GM18907 (cell line): ENCODE measurements around the gene TRPM2.

ENCODE experiments used
- ATAC-seq: cut with Tn5 transposase; IDR thresholded peaks from one replicate; pipeline ENCODE4 v1.9.1; 2021; ENCODE audit warnings: mild to moderate bottlenecking, moderate library complexity; ENCODE audit not compliant: unreplicated experiment

The TRPM2 gene

DNA sequence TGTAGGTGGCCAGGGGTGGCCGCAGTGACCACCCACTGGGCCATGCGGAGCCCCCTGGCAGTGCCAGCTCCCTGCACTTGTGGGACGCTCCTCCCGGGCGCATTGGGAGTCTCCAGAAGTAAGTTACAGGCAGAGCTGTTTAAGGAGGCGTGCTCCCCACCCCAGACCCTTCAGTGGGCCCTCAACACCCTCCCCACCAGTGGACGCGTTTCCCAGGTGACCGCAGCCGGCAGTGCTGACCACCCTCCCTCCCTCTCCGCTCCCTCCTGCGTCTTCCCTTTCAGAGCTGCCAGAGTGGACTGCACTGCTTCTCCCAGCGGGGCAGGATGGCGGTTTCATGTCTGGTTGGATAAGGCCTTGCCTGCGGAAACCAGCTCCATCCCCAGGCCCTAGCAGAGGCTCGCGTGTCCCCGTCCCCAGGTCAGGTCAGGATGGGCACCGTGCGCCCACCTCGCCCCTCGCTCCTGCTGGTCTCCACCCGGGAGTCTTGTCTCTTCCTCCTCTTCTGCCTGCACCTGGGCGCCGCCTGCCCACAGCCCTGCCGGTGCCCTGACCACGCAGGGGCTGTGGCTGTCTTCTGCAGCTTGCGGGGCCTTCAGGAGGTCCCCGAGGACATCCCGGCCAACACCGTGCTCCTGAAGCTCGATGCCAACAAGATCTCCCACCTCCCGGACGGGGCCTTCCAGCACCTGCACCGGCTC lies 102.9 kb downstream of the TRPM2 start:
- no peak for ATAC-seq

GRCh38 chr21:44456915-44457736 lies 103.7 kb downstream of the TRPM2 start:
- no peak for ATAC-seq

DNA sequence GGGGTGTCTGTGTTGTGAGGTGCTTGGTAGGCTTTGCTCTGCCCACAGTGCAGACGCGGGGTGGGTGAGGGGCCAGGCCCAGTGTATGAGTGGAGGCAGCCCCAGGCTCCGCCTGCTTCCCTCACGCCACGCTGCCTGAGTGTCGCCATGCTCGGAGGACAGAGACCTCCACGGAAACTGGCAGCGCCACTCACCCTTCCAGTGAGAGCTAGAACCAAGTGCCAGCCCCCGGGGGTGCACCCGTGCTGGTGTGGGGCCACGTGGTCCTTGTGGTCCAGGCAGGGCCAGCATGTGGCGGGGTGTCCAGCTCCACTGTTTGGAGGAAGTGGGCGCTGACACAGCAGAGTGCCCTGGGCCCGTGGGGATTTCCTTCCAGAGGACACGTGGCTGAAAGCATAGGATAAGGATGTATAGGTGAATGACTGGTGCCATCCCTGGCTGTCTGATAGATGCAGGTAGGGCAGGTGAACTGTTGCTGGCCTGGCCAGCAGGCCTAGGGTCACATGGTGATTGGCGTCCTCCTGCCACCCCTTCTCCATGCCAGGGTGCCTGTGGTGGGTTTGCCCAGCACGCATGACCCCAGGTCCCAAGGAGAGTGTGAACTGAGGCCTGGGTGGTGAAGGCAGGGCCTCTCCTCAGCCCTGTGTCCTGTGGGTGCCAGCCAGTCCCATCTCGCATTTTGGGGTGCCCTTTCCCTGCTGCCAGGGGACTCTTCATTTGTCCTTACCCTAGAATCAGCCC lies 105.7 kb downstream of the TRPM2 start:
- ATAC-seq: no peak

- ATAC-seq: no peak
Measured at GRCh38 chr21:44459712-44460440, 106.5 kb downstream of the TRPM2 start.

DNA sequence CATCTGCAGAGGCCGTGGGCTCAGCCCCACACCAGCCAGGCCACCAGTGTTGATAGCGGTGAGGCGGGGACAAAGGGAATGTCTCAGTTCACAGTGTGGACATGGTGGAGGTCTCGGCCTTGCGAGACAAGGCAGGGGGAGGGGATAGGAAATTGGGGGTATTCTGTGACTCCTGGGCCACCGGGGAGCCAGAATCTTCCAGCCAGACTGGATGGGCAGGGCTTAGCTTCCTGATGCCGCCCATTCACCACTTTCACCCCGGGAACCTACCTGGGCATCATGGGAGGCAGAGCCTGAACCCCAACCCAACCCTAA lies 107.0 kb downstream of the TRPM2 start:
- ATAC-seq: no peak

- no peak for ATAC-seq
Measured at GRCh38 chr21:44461005-44461404, 107.6 kb downstream of the TRPM2 start.

DNA sequence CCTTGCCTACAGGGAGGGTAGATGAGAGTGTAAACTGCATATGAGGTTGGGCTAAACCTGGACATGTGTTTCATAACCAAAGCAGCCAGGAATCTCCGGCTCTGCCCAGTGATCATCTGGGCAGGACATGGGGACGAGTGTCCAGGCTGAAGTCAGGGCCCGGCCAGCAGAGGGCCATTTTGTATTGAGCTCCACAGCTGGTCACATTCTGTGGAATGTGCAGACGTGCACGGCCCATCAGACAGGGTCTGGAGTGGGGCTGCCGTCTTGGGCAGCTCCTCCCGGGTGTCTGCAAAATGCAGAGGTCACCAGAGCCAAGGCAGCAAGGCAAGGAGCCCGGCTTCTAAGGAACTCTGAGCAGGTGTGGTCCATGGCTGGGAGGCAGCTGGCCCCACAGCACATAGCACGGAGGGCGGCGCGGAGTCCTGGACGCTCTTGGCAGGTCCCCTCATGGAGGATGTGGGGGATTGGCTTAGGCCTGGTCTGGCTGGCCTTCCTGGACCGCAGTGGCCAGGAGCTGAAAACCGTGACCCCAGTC lies 108.1 kb downstream of the TRPM2 start:
- ATAC-seq: no peak

GRCh38 chr21:44462086-44462833 lies 108.8 kb downstream of the TRPM2 start:
- no peak for ATAC-seq

DNA sequence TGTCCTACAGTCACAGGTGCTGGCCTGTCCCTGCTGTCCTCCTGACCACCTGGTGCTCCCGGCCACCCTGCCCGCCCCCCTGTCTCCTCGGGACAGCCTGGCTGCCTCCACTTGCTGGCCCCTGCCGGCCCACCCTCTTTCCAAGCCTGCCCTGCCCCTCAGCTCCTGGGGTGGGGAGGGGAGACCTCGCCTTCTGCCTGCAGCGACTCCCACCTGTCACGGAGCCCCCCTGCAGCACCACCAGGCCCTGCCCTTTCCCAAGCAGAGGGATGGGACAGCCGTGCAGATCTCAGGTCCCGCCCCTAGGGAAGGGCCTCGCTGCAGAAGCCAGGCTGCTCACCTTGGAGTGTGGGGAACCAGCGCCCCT lies 109.4 kb downstream of the TRPM2 start:
- ATAC-seq: no peak

DNA sequence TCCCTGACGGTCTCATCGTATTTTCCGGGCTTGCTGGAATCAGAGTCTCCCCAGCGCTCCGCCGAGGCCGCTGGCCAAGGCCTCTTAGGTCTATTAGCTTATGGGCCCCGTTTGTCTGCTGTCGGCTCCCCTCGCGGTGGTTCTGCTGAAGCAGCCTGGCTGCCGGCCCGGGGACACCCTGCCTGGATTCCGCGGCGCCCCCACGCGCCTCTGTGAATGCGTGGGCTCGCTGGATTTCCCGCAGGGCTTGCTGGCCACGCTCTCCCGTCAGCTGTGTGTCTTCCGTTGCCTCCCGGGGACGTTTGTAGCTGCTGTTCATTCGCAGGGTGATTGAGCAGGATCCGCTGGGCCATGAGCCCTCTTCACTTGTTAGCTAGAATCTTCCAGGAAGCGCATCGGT lies 110.3 kb downstream of the TRPM2 start:
- no peak for ATAC-seq

- ATAC-seq: no peak
Measured at GRCh38 chr21:44464351-44464750, 110.9 kb downstream of the TRPM2 start.

- no peak for ATAC-seq
Measured at GRCh38 chr21:44466351-44466954, 113.0 kb downstream of the TRPM2 start.

DNA sequence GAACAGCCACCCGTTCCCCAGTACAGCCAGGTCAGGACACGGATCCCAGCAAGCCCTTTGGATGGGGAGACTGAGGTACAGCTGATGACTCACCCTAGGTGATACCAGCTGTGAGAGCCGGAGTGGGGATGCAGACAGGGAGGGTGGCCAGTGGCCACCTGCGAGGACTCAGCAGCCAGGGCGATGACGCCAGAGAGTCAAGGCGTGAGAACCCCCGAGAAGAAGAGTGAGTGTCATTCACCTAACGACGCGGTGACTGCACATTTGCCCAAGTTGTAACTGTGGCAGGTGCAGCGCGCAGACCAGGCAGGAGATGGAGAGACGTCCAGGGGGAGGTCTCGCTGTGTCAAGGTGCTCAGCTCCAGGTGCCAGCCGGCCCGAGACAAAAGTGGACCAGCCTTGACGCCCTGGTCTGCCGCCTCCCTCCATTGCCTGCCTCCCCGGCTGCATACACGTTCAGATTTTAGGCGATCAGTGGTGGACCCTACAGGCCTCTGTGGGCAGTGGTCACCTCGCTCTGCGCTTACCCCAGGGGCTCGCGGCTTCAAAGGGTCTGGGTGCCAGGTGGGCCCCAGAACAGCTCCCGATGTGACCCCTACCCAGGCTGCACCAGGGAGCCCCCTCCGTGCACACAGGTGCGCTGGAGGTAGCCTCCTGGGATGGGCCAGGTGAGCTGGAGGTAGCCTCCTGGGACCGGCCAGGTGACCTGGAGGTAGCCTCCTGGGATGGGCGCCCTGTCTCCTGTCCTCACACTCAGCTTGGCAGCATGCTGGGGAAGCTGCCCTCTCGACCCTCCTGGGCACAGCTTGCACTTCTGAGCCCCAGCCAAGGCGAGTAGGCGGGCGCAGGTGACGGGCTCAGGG lies 113.8 kb downstream of the TRPM2 start:
- ATAC-seq: no peak

DNA sequence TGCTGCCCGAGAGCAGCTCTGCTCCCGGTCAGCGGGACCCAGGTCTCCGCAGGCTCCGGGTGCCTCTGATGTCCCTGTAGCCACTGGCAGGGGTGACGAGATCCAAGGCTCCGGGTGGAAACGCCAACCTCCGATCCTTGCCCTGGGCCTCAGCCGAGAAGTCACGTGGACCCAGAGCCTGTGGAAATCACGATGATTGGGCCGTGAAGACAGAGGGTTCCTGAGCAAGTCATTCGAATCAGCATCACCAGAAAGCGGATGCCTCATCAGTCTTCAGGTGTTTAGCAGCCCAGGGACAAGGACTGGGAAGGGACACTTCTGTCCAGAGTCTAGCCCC lies 114.4 kb downstream of the TRPM2 start:
- ATAC-seq: no peak

DNA sequence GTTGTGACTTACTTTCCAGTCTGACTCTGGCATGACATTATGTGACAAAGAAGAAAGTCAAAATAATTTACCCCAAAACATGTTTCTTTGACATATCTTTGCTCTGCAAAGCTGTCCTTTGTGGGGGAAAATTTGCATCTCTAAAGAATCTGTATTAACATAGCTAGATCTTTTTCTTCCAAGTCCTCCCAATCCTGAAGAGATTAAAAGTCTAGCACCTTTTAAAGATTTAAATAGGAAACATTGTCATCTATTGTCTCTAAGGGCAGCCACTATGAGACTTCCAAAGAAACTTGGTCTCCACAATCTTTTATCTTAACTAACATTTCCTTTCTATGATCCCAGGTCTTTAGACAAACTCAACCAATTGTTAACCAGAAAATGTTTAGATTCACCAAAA lies 117.9 kb downstream of the TRPM2 start:
- no peak for ATAC-seq

GRCh38 chr21:44471996-44472395 lies 118.6 kb downstream of the TRPM2 start:
- ATAC-seq: no peak

GRCh38 chr21:44473915-44474555 lies 120.6 kb downstream of the TRPM2 start:
- ATAC-seq: no peak

DNA sequence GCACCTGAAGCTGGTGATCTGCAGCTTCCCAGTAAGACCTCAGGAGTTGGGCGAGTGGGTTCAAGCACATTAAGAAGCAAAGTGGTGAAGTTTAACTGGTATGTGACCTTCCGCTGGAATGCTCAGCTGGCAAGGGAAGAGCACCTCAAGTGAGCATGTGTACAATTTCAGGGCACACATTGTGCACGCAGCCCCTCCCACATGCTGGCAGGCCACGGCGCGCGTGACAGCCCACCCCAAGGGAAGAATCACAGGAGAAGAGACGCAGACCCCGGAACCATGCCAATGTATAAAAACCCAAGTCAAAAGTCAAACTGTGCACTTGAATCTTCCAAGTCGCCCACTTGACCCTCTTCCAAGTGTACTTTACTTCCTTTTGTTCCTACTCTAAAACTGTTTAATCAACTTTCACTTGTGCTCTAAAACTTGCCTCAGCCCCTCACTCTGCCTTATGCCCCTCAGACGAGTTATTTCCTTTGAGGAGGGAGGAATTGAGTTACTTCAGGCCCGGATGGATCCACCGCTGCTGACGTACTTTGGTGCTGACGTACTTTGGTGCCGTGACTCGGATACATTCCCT lies 121.9 kb downstream of the TRPM2 start:
- no peak for ATAC-seq
